HepG2 (cell line): ENCODE results near the gene HMGN4. TPM values are rescaled to one million over a fixed set of nuclear protein-coding genes. Genes with fewer than 3 reads are reported as not detected.
A peak's percentile ranks its signal among the peaks of the same experiment; 100 is the strongest.

Experiments
- CREM ChIP-seq, 2 experiments: sonication (generic) in 1 of 2; formaldehyde crosslinking in 1 of 2; IDR thresholded peaks; 2 replicates each; pipeline versions ENCODE4 v1.4.0 to v1.6.1; 2016 to 2020; ENCODE audit warnings: antibody characterized with exemption in 1 of 2, mild to moderate bottlenecking in 1 of 2, missing genetic modification reagents in 1 of 2
- HNRNPLL ChIP-seq: fragments of 200-400 bp; formaldehyde crosslinking; IDR thresholded peaks from 2 replicates; pipeline ENCODE4 v1.6.1; 2017; ENCODE audit warnings: mild to moderate bottlenecking, low read depth, low read length; ENCODE audit not compliant: poor library complexity, severe bottlenecking
- KLF16 ChIP-seq, 2 experiments: sonication (generic) in 1 of 2; formaldehyde crosslinking in 1 of 2; IDR thresholded peaks; 2 replicates each; pipeline versions ENCODE4 v1.6.1 to v1.8.0; 2016 to 2023; ENCODE audit warnings: missing genetic modification reagents in 2 of 2, missing compliant biosample characterization in 1 of 2
- ZNF331 ChIP-seq: sonication (generic); formaldehyde crosslinking; IDR thresholded peaks from 2 replicates; pipeline ENCODE4 v1.4.0; 2020; ENCODE audit warnings: missing genetic modification reagents
- ZNF510 ChIP-seq: sonication (generic); formaldehyde crosslinking; IDR thresholded peaks from 2 replicates; pipeline ENCODE4 v1.4.0; 2020; ENCODE audit warnings: low read depth, mild to moderate bottlenecking, missing genetic modification reagents
- ZNF746 ChIP-seq: sonication (generic); formaldehyde crosslinking; IDR thresholded peaks from 2 replicates; pipeline ENCODE4 v1.8.0; 2022; ENCODE audit warnings: mild to moderate bottlenecking, missing genetic modification reagents
- polyA plus RNA-seq, 8 experiments: library from polyadenylated mRNA; depleted of rRNA in 3 of 8; stranded (reverse) in 7 of 8; unstranded in 1 of 8; fragments of >200 nt; fragmentation: Illumina TruSeq in 4 of 8; extraction: Trizol in 4 of 8; gene quantifications; 2 replicates each; pipeline versions ENCODE4 v1.2.1 to v1.2.3, GENCODE V29; 2011 to 2016; ENCODE audit warnings: low read depth in 4 of 8, missing spikeins in 1 of 8, mixed read lengths in 1 of 8; ENCODE audit not compliant: insufficient read depth in 1 of 8
- total RNA-seq, 5 experiments: library from RNA; depleted of rRNA; stranded (reverse); fragments of >200 nt; fragmentation: Illumina TruSeq; extraction: Trizol; gene quantifications; 2 replicates each; pipeline ENCODE4 v1.2.3, GENCODE V29; 2016; ENCODE audit warnings: low read depth in 1 of 5
- TF ChIP-seq, protein P1 (sequence below): sonication (generic); formaldehyde crosslinking; conservative IDR thresholded peaks from 2 replicates; pipeline ENCODE4 v1.8.0; 2022; ENCODE audit warnings: missing genetic modification reagents
- TF ChIP-seq, protein P2 (sequence below): sonication (generic); formaldehyde crosslinking; IDR thresholded peaks from 2 replicates; pipeline ENCODE4 v1.4.0; 2020; ENCODE audit warnings: mild to moderate bottlenecking, missing genetic modification reagents
- TF ChIP-seq, protein P3 (sequence below): sonication (generic); formaldehyde crosslinking; IDR thresholded peaks from 2 replicates; pipeline ENCODE4 v1.8.0; 2022; ENCODE audit warnings: mild to moderate bottlenecking, missing genetic modification reagents, moderate library complexity
- TF ChIP-seq, protein P4 (sequence below): sonication (generic); formaldehyde crosslinking; IDR thresholded peaks from 2 replicates; pipeline ENCODE4 v1.5.0; 2020; ENCODE audit warnings: mild to moderate bottlenecking, missing genetic modification reagents
- TF ChIP-seq, protein P5 (sequence below): sonication (generic); formaldehyde crosslinking; IDR thresholded peaks from 2 replicates; pipeline ENCODE4 v1.8.0; 2022; ENCODE audit warnings: mild to moderate bottlenecking, missing genetic modification reagents; ENCODE audit not compliant: insufficient replicate concordance
- TF ChIP-seq, protein P6 (sequence below), 2 experiments: fragments of 450-650 bp in 1 of 2; sonication (generic) in 1 of 2; formaldehyde crosslinking in 1 of 2; IDR thresholded peaks; 2 replicates each; pipeline versions ENCODE4 v1.6.1 to v1.8.0; 2016 to 2022; ENCODE audit warnings: antibody characterized with exemption in 1 of 2, mild to moderate bottlenecking in 1 of 2, missing genetic modification reagents in 1 of 2

HMGN4 gene
- total and polyA plus RNA-seq, 2 of the 13 experiments (the other 11 are each of a cell fraction or from before 2014, with no cell fraction given) = 39.9 to 52.1 TPM

DNA sequence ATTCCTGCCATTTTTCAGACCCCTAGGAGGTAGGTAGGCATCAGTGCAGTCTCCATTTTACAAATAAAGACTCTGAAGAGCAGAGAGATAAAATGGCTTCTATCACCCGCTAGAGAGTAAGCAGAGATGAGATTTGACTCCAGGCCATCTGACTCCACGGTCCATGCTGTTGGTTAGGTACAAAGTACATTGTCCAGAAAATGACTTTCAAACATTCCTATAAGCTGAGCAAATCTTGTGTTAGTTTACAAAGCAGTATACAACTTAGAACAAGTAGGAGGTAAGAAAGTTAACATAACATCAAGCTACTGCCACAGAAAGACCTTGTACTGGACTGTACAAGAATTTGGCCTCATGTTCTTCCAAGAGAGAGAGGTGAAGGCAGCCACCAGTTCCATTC is 23.2 kb upstream of the HMGN4 start (continued):
- TF ChIP-seq ZNF331 (CRISPR knock-in tag) (peak; percentile 65; the same call in 1 of the 2 replicates), HNRNPLL (no peak), CREM (IDR thresholded peaks at IDR 0.05) (peak; percentile 54; the same call in 1 of the 2 replicates), CREM (CRISPR knock-in tag; IDR thresholded peaks at IDR 0.05) (no peak), ZNF746 (CRISPR knock-in tag) (no peak; the same call in 1 of the 2 replicates), ZNF510 (CRISPR knock-in tag) (0 out of 2 replicates have a peak, but pooled peaks have one; percentile 29), KLF16 (CRISPR knock-in tag; IDR thresholded peaks at IDR 0.05) (peak in 1 of 2 experiments; percentile 47; a peak in 1 of 4 replicates)
- TF ChIP-seq, protein P1, sequence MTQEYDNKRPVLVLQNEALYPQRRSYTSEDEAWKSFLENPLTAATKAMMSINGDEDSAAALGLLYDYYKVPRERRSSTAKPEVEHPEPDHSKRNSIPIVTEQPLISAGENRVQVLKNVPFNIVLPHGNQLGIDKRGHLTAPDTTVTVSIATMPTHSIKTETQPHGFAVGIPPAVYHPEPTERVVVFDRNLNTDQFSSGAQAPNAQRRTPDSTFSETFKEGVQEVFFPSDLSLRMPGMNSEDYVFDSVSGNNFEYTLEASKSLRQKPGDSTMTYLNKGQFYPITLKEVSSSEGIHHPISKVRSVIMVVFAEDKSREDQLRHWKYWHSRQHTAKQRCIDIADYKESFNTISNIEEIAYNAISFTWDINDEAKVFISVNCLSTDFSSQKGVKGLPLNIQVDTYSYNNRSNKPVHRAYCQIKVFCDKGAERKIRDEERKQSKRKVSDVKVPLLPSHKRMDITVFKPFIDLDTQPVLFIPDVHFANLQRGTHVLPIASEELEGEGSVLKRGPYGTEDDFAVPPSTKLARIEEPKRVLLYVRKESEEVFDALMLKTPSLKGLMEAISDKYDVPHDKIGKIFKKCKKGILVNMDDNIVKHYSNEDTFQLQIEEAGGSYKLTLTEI (CRISPR knock-in tag) = no peak
- TF ChIP-seq, protein P2, sequence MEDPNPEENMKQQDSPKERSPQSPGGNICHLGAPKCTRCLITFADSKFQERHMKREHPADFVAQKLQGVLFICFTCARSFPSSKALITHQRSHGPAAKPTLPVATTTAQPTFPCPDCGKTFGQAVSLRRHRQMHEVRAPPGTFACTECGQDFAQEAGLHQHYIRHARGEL (CRISPR knock-in tag) = no peak
- TF ChIP-seq, protein P3, sequence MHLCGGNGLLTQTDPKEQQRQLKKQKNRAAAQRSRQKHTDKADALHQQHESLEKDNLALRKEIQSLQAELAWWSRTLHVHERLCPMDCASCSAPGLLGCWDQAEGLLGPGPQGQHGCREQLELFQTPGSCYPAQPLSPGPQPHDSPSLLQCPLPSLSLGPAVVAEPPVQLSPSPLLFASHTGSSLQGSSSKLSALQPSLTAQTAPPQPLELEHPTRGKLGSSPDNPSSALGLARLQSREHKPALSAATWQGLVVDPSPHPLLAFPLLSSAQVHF = no peak
- TF ChIP-seq, protein P4, sequence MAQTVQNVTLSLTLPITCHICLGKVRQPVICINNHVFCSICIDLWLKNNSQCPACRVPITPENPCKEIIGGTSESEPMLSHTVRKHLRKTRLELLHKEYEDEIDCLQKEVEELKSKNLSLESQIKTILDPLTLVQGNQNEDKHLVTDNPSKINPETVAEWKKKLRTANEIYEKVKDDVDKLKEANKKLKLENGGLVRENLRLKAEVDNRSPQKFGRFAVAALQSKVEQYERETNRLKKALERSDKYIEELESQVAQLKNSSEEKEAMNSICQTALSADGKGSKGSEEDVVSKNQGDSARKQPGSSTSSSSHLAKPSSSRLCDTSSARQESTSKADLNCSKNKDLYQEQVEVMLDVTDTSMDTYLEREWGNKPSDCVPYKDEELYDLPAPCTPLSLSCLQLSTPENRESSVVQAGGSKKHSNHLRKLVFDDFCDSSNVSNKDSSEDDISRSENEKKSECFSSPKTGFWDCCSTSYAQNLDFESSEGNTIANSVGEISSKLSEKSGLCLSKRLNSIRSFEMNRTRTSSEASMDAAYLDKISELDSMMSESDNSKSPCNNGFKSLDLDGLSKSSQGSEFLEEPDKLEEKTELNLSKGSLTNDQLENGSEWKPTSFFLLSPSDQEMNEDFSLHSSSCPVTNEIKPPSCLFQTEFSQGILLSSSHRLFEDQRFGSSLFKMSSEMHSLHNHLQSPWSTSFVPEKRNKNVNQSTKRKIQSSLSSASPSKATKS (CRISPR knock-in tag) = no peak
- TF ChIP-seq, protein P5, sequence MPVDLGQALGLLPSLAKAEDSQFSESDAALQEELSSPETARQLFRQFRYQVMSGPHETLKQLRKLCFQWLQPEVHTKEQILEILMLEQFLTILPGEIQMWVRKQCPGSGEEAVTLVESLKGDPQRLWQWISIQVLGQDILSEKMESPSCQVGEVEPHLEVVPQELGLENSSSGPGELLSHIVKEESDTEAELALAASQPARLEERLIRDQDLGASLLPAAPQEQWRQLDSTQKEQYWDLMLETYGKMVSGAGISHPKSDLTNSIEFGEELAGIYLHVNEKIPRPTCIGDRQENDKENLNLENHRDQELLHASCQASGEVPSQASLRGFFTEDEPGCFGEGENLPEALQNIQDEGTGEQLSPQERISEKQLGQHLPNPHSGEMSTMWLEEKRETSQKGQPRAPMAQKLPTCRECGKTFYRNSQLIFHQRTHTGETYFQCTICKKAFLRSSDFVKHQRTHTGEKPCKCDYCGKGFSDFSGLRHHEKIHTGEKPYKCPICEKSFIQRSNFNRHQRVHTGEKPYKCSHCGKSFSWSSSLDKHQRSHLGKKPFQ (CRISPR knock-in tag) = no peak
- TF ChIP-seq, protein P6, sequence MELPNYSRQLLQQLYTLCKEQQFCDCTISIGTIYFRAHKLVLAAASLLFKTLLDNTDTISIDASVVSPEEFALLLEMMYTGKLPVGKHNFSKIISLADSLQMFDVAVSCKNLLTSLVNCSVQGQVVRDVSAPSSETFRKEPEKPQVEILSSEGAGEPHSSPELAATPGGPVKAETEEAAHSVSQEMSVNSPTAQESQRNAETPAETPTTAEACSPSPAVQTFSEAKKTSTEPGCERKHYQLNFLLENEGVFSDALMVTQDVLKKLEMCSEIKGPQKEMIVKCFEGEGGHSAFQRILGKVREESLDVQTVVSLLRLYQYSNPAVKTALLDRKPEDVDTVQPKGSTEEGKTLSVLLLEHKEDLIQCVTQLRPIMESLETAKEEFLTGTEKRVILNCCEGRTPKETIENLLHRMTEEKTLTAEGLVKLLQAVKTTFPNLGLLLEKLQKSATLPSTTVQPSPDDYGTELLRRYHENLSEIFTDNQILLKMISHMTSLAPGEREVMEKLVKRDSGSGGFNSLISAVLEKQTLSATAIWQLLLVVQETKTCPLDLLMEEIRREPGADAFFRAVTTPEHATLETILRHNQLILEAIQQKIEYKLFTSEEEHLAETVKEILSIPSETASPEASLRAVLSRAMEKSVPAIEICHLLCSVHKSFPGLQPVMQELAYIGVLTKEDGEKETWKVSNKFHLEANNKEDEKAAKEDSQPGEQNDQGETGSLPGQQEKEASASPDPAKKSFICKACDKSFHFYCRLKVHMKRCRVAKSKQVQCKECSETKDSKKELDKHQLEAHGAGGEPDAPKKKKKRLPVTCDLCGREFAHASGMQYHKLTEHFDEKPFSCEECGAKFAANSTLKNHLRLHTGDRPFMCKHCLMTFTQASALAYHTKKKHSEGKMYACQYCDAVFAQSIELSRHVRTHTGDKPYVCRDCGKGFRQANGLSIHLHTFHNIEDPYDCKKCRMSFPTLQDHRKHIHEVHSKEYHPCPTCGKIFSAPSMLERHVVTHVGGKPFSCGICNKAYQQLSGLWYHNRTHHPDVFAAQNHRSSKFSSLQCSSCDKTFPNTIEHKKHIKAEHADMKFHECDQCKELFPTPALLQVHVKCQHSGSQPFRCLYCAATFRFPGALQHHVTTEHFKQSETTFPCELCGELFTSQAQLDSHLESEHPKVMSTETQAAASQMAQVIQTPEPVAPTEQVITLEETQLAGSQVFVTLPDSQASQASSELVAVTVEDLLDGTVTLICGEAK (IDR thresholded peaks at IDR 0.05) = no peak
- TF ChIP-seq, protein P6 (CRISPR knock-in tag; IDR thresholded peaks at IDR 0.05) = no peak; the same call in 1 of the 2 replicates
